ENCODE results near the gene HOXA3.

DNA sequence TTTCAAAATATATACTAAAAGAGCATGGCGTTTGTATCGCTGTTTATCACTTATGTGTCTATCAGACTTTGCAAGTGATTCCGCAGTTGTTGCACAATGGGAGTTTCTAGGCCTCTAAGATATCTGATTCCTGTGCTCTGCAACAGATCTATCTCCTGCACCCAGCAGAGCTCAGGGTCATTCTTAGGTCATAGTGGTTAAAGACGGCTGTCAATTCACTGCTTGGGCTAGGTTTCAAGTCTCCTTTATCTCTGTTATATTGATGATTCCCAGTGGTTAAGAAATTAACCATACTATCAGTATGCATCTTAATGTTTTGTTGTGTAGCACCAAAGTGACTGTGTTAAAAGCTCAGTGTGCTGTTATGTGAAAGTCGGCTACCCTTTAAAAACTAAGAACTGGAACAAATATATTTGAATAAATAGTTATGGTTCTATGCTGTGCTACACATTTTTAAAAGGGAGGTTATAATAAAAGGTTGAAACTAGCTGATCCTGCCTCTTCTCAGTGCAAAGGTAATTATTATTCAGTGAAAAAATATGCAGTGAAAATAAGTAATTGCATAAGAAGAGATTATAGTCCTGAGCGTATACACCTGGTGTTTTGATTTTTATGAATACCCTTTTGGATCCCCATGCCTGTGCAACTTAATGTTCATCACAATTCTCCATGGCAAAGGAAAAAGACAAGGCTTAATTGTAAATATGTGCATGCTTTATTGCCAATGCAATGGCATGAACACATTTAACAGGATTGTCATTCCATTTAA lies 80.6 kb downstream of the HOXA3 start:
- TF ChIP-seq POLR2A (IDR thresholded peaks at IDR 0.05; ENCODE audit: extremely low read depth, insufficient read length) (no peak), MYC (IDR thresholded peaks at IDR 0.05; ENCODE audit: low read depth, low read length) (peak; percentile 32; the same call in 1 of the 2 replicates)
- TF ChIP-seq, protein P1, sequence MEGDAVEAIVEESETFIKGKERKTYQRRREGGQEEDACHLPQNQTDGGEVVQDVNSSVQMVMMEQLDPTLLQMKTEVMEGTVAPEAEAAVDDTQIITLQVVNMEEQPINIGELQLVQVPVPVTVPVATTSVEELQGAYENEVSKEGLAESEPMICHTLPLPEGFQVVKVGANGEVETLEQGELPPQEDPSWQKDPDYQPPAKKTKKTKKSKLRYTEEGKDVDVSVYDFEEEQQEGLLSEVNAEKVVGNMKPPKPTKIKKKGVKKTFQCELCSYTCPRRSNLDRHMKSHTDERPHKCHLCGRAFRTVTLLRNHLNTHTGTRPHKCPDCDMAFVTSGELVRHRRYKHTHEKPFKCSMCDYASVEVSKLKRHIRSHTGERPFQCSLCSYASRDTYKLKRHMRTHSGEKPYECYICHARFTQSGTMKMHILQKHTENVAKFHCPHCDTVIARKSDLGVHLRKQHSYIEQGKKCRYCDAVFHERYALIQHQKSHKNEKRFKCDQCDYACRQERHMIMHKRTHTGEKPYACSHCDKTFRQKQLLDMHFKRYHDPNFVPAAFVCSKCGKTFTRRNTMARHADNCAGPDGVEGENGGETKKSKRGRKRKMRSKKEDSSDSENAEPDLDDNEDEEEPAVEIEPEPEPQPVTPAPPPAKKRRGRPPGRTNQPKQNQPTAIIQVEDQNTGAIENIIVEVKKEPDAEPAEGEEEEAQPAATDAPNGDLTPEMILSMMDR (IDR thresholded peaks at IDR 0.05; ENCODE audit: low read depth, low read length), result no peak
- TF ChIP-seq, protein P2, sequence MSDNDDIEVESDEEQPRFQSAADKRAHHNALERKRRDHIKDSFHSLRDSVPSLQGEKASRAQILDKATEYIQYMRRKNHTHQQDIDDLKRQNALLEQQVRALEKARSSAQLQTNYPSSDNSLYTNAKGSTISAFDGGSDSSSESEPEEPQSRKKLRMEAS (IDR thresholded peaks at IDR 0.05; ENCODE audit: low read depth, low read length), result no peak

Data from NB4 (cell line).